ENCODE data around the gene TEX29. TPM values are rescaled to one million over a fixed set of nuclear protein-coding genes. Genes with fewer than 3 reads are reported as not detected.

Gene TEX29
- total RNA-seq, 1 experiment from 2014 or later: not detected

- Histone ChIP-seq H3K36me3 (ENCODE audit: insufficient read depth, low read length) (peaks cover 39% of the 10 kb centered on the region), H3K79me2 (ENCODE audit: low read length) (0 out of 2 replicates have a peak, but pooled peaks cover 5% of the 10 kb centered on the region), H3K9me2 (replicated peaks; ENCODE audit: insufficient read depth, low read length) (no peaks in the 10 kb centered on the region), H3K9me3 (ENCODE audit: low read length) (no peaks in the 10 kb centered on the region), H3K4me1 (ENCODE audit: low read length) (no peaks in the 10 kb centered on the region), H3K27me3 (ENCODE audit: low read length) (no peaks in the 10 kb centered on the region), H2AFZ (ENCODE audit: low read length) (no peak overlapping the region), H3K4me2 (ENCODE audit: low read depth, low read length, poor library complexity, severe bottlenecking) (no peak overlapping the region), H3K27ac (ENCODE audit: low read length) (no peak overlapping the region), H3K9ac (ENCODE audit: low read length) (no peak overlapping the region), H4K20me1 (ENCODE audit: insufficient read depth, low read depth, low read length) (no peaks in the 10 kb centered on the region), H3K4me3 (ENCODE audit: low read length) (no peak overlapping the region)
- DNase-seq: no peak
These were observed 24.0 kb upstream of the TEX29 start for GRCh38 chr13:111296417-111296816.

DNA sequence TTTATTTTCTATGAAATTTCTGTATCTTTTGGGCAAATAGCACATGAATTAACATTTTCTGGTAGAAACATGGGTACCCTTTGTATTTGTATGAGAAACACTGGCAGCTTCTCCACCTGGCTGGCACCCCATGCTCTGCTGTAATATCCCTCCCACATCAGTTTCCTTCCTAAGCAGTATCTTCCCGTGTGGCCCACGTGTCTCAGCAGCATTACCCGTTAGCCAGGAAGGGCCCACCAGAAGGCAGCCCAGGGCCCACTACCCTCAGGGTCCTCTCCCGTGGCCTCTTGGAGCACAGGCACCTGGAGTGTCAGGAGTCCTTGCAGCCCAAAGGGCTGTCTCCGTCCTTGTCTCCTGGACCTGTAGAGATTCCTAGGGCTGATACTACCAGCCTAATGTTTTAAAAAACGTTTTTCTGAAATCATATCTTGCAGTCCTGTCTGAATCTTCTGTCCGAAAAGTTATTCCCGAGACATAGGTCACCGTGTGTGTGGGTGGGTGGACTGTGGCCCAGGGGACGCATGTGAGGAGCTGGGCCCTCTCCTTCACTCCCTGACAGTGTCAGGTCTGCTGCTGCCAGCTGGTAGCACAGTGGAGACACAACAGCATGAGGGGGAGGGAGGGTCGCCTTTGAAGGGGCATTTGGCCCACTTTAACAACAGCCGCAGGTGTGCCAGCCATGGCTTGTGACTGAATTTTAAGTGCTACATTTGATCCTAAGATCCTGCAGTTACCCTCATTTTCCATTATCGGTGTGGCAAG is 22.0 kb upstream of the TEX29 start:
- DNase-seq: no peak
- H3K9me2 ChIP-seq (replicated peaks; ENCODE audit: insufficient read depth, low read length): no peaks in the 10 kb centered on the region
- no peak overlapping the region for H3K27ac ChIP-seq (ENCODE audit: low read length)
- H3K9me3 ChIP-seq (ENCODE audit: low read length): no peaks in the 10 kb centered on the region
- no peak overlapping the region for H2AFZ ChIP-seq (ENCODE audit: low read length)
- no peaks in the 10 kb centered on the region for H3K27me3 ChIP-seq (ENCODE audit: low read length)
- 0 out of 2 replicates have a peak, but pooled peaks cover 3% of the 10 kb centered on the region for H3K79me2 ChIP-seq (ENCODE audit: low read length)
- no peaks in the 10 kb centered on the region for H4K20me1 ChIP-seq (ENCODE audit: insufficient read depth, low read depth, low read length)
- no peak overlapping the region for H3K9ac ChIP-seq (ENCODE audit: low read length)
- H3K36me3 ChIP-seq (ENCODE audit: insufficient read depth, low read length): peaks cover 48% of the 10 kb centered on the region
- no peak overlapping the region for H3K4me3 ChIP-seq (ENCODE audit: low read length)
- H3K4me1 ChIP-seq (ENCODE audit: low read length): no peaks in the 10 kb centered on the region
- H3K4me2 ChIP-seq (ENCODE audit: low read depth, low read length, poor library complexity, severe bottlenecking): no peak overlapping the region

GRCh38 chr13:111302045-111302726 is 18.3 kb upstream of the TEX29 start:
- Histone ChIP-seq H3K79me2 (ENCODE audit: low read length) (peaks cover 4% of the 10 kb centered on the region; the same call in 1 of the 2 replicates), H3K4me1 (ENCODE audit: low read length) (no peaks in the 10 kb centered on the region), H3K27me3 (ENCODE audit: low read length) (no peaks in the 10 kb centered on the region), H3K9me3 (ENCODE audit: low read length) (no peaks in the 10 kb centered on the region), H3K9ac (ENCODE audit: low read length) (no peak overlapping the region), H3K9me2 (replicated peaks; ENCODE audit: insufficient read depth, low read length) (no peaks in the 10 kb centered on the region), H3K4me3 (ENCODE audit: low read length) (no peak overlapping the region), H2AFZ (ENCODE audit: low read length) (no peak overlapping the region), H3K4me2 (ENCODE audit: low read depth, low read length, poor library complexity, severe bottlenecking) (no peak overlapping the region), H4K20me1 (ENCODE audit: insufficient read depth, low read depth, low read length) (no peaks in the 10 kb centered on the region), H3K36me3 (ENCODE audit: insufficient read depth, low read length) (peaks cover 71% of the 10 kb centered on the region), H3K27ac (ENCODE audit: low read length) (no peak overlapping the region)
- no peak for DNase-seq

- Histone ChIP-seq H3K4me1 (ENCODE audit: low read length) (no peaks in the 10 kb centered on the region), H3K9ac (ENCODE audit: low read length) (no peak overlapping the region), H3K9me2 (replicated peaks; ENCODE audit: insufficient read depth, low read length) (no peaks in the 10 kb centered on the region; the same call in 1 of the 2 replicates), H3K9me3 (ENCODE audit: low read length) (no peaks in the 10 kb centered on the region), H4K20me1 (ENCODE audit: insufficient read depth, low read depth, low read length) (no peaks in the 10 kb centered on the region), H3K27ac (ENCODE audit: low read length) (no peak overlapping the region), H3K79me2 (ENCODE audit: low read length) (peaks cover 9% of the 10 kb centered on the region), H3K4me2 (ENCODE audit: low read depth, low read length, poor library complexity, severe bottlenecking) (no peak overlapping the region), H3K36me3 (ENCODE audit: insufficient read depth, low read length) (peaks cover 77% of the 10 kb centered on the region), H3K4me3 (ENCODE audit: low read length) (no peak overlapping the region), H3K27me3 (ENCODE audit: low read length) (no peaks in the 10 kb centered on the region), H2AFZ (ENCODE audit: low read length) (no peak overlapping the region)
- no peak for DNase-seq
These were observed 16.9 kb upstream of the TEX29 start for GRCh38 chr13:111303559-111303958.

DNA sequence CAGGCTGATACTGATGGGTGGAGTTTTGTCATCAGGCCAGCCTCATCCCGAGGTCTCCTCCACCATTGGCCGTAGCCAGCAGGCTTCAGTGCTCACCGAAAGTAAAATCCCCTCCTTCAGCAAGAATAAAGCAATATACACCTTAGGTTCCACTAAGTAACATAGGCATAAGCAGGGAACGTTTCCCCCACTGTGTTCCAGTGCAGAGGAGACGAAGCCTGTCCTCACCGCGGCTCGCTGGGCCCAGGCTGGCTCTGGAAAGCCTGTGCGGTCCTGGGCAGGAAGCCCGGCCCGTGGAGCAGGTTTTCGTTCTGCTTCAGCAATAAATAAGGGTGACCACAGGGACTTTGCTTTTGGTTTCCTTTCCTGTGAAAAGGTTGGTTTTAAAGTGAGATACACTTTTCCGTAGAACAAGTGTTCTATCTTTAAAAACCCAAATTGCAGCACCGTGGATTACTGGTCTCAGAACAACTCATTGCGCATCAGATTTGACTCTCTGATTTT is 16.3 kb upstream of the TEX29 start:
- H3K36me3 ChIP-seq (ENCODE audit: insufficient read depth, low read length): peaks cover 82% of the 10 kb centered on the region
- no peaks in the 10 kb centered on the region for H3K27me3 ChIP-seq (ENCODE audit: low read length)
- H3K4me2 ChIP-seq (ENCODE audit: low read depth, low read length, poor library complexity, severe bottlenecking): no peak overlapping the region
- no peak overlapping the region for H3K4me3 ChIP-seq (ENCODE audit: low read length)
- no peak for DNase-seq
- peaks cover 15% of the 10 kb centered on the region for H3K79me2 ChIP-seq (ENCODE audit: low read length)
- H3K4me1 ChIP-seq (ENCODE audit: low read length): no peaks in the 10 kb centered on the region
- H3K9me3 ChIP-seq (ENCODE audit: low read length): no peaks in the 10 kb centered on the region
- no peak overlapping the region for H3K9ac ChIP-seq (ENCODE audit: low read length)
- no peak overlapping the region for H3K27ac ChIP-seq (ENCODE audit: low read length)
- H4K20me1 ChIP-seq (ENCODE audit: insufficient read depth, low read depth, low read length): no peaks in the 10 kb centered on the region
- no peak overlapping the region for H2AFZ ChIP-seq (ENCODE audit: low read length)
- no peaks in the 10 kb centered on the region; the same call in 1 of the 2 replicates for H3K9me2 ChIP-seq (replicated peaks; ENCODE audit: insufficient read depth, low read length)

- Histone ChIP-seq H3K27me3 (ENCODE audit: low read length) (no peaks in the 10 kb centered on the region), H3K4me1 (ENCODE audit: low read length) (no peaks in the 10 kb centered on the region), H3K4me3 (ENCODE audit: low read length) (no peak overlapping the region), H3K27ac (ENCODE audit: low read length) (no peak overlapping the region), H3K9me2 (replicated peaks; ENCODE audit: insufficient read depth, low read length) (no peaks in the 10 kb centered on the region; the same call in 1 of the 2 replicates), H2AFZ (ENCODE audit: low read length) (no peak overlapping the region), H4K20me1 (ENCODE audit: insufficient read depth, low read depth, low read length) (no peaks in the 10 kb centered on the region), H3K79me2 (ENCODE audit: low read length) (peaks cover 21% of the 10 kb centered on the region), H3K9ac (ENCODE audit: low read length) (no peak overlapping the region), H3K4me2 (ENCODE audit: low read depth, low read length, poor library complexity, severe bottlenecking) (no peak overlapping the region), H3K36me3 (ENCODE audit: insufficient read depth, low read length) (peaks cover 83% of the 10 kb centered on the region), H3K9me3 (ENCODE audit: low read length) (no peaks in the 10 kb centered on the region)
- no peak for DNase-seq
These were observed 15.7 kb upstream of the TEX29 start for GRCh38 chr13:111304603-111305289.

DNA sequence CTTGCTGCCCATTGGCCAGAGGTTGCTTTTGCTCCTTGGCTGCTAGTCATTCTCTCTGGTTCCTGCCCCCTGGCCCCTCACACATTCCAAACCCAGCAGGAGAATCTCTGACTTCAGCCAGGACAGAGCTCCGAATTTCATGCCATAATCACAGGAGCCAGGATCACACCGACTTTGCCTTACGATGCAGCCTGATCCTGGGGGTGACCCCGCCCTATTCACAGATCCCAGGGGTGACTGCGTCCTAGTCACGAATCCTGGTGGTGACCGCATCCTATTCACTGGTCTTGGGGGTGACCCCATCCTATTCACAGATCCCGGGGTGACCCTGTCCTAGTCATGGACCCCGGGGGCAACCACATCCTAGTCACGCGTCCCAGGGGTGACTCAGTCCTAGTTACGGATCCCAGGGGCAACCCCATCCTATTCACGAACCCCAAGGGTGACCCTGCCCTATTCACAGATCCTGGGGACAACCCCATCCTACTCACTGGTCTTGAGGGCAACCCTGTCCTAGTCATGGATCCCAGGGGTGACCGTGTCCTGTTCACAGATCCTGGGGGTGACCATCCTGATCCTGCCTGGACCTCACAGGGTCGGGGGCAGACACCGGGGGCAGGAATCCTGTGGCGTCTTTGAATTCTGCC is 7.4 kb upstream of the TEX29 start:
- Histone ChIP-seq H3K9me2 (replicated peaks; ENCODE audit: insufficient read depth, low read length) (no peaks in the 10 kb centered on the region; the same call in 1 of the 2 replicates), H2AFZ (ENCODE audit: low read length) (no peak overlapping the region), H4K20me1 (ENCODE audit: insufficient read depth, low read depth, low read length) (no peaks in the 10 kb centered on the region), H3K4me3 (ENCODE audit: low read length) (no peak overlapping the region), H3K9me3 (ENCODE audit: low read length) (no peaks in the 10 kb centered on the region), H3K79me2 (ENCODE audit: low read length) (peaks cover 25% of the 10 kb centered on the region), H3K36me3 (ENCODE audit: insufficient read depth, low read length) (peaks cover 27% of the 10 kb centered on the region), H3K4me2 (ENCODE audit: low read depth, low read length, poor library complexity, severe bottlenecking) (no peak overlapping the region), H3K4me1 (ENCODE audit: low read length) (no peaks in the 10 kb centered on the region), H3K9ac (ENCODE audit: low read length) (no peak overlapping the region), H3K27me3 (ENCODE audit: low read length) (no peaks in the 10 kb centered on the region), H3K27ac (ENCODE audit: low read length) (no peak overlapping the region)
- no peak for DNase-seq
